Measurements from ENCODE around the gene KLK1. TPM values are rescaled to one million over a fixed set of nuclear protein-coding genes. Genes with fewer than 3 reads are reported as not detected.

The KLK1 gene
- total and polyA plus RNA-seq, 2 of the 13 experiments (the other 11 are each of a cell fraction or from before 2014, with no cell fraction given), result not detected

- TF ChIP-seq ZNF18 (CRISPR knock-in tag; IDR thresholded peaks at IDR 0.05; ENCODE audit: insufficient replicate concordance), result peak; percentile 82
- 0 out of 2 replicates have a peak, but pooled peaks have one; percentile 35 for TF ChIP-seq MYNN (CRISPR knock-in tag; IDR thresholded peaks at IDR 0.05; ENCODE audit: low read depth)
- peak; percentile 89 for TF ChIP-seq HDAC1 (CRISPR knock-in tag; IDR thresholded peaks at IDR 0.05)
- peak; percentile 21; the same call in 1 of the 2 replicates for TF ChIP-seq GABPA (IDR thresholded peaks at IDR 0.05; ENCODE audit: low read depth, low read length)
- TF ChIP-seq GABPA (CRISPR knock-in tag; IDR thresholded peaks at IDR 0.05; ENCODE audit: low read depth), result peak; percentile 69; the same call in 1 of the 2 replicates
- TF ChIP-seq CEBPB (IDR thresholded peaks at IDR 0.05; ENCODE audit: borderline replicate concordance, low read depth, low read length), result peak; percentile 88
- TF ChIP-seq CBX5 (CRISPR knock-in tag; IDR thresholded peaks at IDR 0.05; ENCODE audit: borderline replicate concordance), result 0 out of 2 replicates have a peak, but pooled peaks have one; percentile 29
- TF ChIP-seq ZNF670 (CRISPR knock-in tag; IDR thresholded peaks at IDR 0.05; ENCODE audit: borderline replicate concordance), result peak; percentile 60; the same call in 1 of the 2 replicates
- TF ChIP-seq SP4 (CRISPR knock-in tag; IDR thresholded peaks at IDR 0.05), result peak; percentile 85
- TF ChIP-seq NR0B2 (CRISPR knock-in tag; IDR thresholded peaks at IDR 0.05), result peak; percentile 54; the same call in 1 of the 2 replicates
- 0 out of 2 replicates have a peak, but pooled peaks have one; percentile 34 for TF ChIP-seq ZNF546 (CRISPR knock-in tag; conservative IDR thresholded peaks at IDR 0.05)
- 0 out of 2 replicates have a peak, but pooled peaks have one; percentile 14 for TF ChIP-seq CAMTA2 (CRISPR knock-in tag; IDR thresholded peaks at IDR 0.05; ENCODE audit: borderline replicate concordance)
- TF ChIP-seq RBM39 (IDR thresholded peaks at IDR 0.05; ENCODE audit: low read depth, low read length, poor library complexity, severe bottlenecking), result peak; percentile 98
- no peak for TF ChIP-seq SALL2 (CRISPR knock-in tag; IDR thresholded peaks at IDR 0.05)
- no peak for TF ChIP-seq HMGA1 (CRISPR knock-in tag; conservative IDR thresholded peaks at IDR 0.05)
- TF ChIP-seq ZNF792 (CRISPR knock-in tag; IDR thresholded peaks at IDR 0.05), result no peak
- TF ChIP-seq MYC (CRISPR knock-in tag; IDR thresholded peaks at IDR 0.05; ENCODE audit: borderline replicate concordance), result no peak; the same call in none of the 2 replicates
- peak; percentile 68 for TF ChIP-seq SP5 (CRISPR knock-in tag; IDR thresholded peaks at IDR 0.05; ENCODE audit: borderline replicate concordance, low read depth)
- TF ChIP-seq BHLHE40 (IDR thresholded peaks at IDR 0.05; ENCODE audit: low read length), result peak; percentile 39; the same call in 1 of the 2 replicates
- TF ChIP-seq PRDM4 (CRISPR knock-in tag; IDR thresholded peaks at IDR 0.05; ENCODE audit: borderline replicate concordance), result 0 out of 2 replicates have a peak, but pooled peaks have one; percentile 45
- 0 out of 2 replicates have a peak, but pooled peaks have one; percentile 18 for TF ChIP-seq ZNF281 (CRISPR knock-in tag; IDR thresholded peaks at IDR 0.05; ENCODE audit: borderline replicate concordance)
Measured at GRCh38 chr19:50804420-50805272, 18.9 kb downstream of the KLK1 start (continued).

Measured in HepG2 (cell line).